ENCODE data around the gene DLG2. TPM values are rescaled to one million over a fixed set of nuclear protein-coding genes. Genes with fewer than 3 reads are reported as not detected.

The DLG2 gene
- total RNA-seq, 1 experiment from 2014 or later: 17.5 TPM

- Mint-ChIP-seq H3K27ac (no peak overlapping the region), H3K4me1 (peaks cover 15% of the 10 kb centered on the region), H3K36me3 (no peaks in the 10 kb centered on the region), H3K4me3 (no peak overlapping the region), H3K27me3 (ENCODE audit: low read depth) (no peaks in the 10 kb centered on the region), H3K9me3 (no peaks in the 10 kb centered on the region)
- ChIA-PET POLR2A (interaction anchor here (0.6 kb wide), 1 partner anchor 1001 kb away, joined by 3 read pairs; no protein-coding TSS in a partner anchor), CTCF (no interaction called here)
- TF ChIP-seq ZNF121 (CRISPR knock-in tag; IDR thresholded peaks at IDR 0.05) (no peak), NR1H2 (CRISPR knock-in tag; IDR thresholded peaks at IDR 0.05) (no peak), RORB (CRISPR knock-in tag; IDR thresholded peaks at IDR 0.05) (no peak), SMAD3 (CRISPR knock-in tag; IDR thresholded peaks at IDR 0.05; ENCODE audit: borderline replicate concordance) (no peak), TEAD4 (CRISPR knock-in tag; IDR thresholded peaks at IDR 0.05) (no peak), NR2C2 (CRISPR knock-in tag; IDR thresholded peaks at IDR 0.05) (no peak), AFF4 (CRISPR knock-in tag; IDR thresholded peaks at IDR 0.05; ENCODE audit: borderline replicate concordance) (no peak), SMAD4 (CRISPR knock-in tag; IDR thresholded peaks at IDR 0.05) (no peak), E2F1 (CRISPR knock-in tag; IDR thresholded peaks at IDR 0.05) (no peak), HMGA2 (CRISPR knock-in tag; IDR thresholded peaks at IDR 0.05) (no peak)
- TF ChIP-seq, protein P1, sequence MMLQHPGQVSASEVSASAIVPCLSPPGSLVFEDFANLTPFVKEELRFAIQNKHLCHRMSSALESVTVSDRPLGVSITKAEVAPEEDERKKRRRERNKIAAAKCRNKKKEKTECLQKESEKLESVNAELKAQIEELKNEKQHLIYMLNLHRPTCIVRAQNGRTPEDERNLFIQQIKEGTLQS (CRISPR knock-in tag; conservative IDR thresholded peaks at IDR 0.05): no peak
- TF ChIP-seq, protein P2, sequence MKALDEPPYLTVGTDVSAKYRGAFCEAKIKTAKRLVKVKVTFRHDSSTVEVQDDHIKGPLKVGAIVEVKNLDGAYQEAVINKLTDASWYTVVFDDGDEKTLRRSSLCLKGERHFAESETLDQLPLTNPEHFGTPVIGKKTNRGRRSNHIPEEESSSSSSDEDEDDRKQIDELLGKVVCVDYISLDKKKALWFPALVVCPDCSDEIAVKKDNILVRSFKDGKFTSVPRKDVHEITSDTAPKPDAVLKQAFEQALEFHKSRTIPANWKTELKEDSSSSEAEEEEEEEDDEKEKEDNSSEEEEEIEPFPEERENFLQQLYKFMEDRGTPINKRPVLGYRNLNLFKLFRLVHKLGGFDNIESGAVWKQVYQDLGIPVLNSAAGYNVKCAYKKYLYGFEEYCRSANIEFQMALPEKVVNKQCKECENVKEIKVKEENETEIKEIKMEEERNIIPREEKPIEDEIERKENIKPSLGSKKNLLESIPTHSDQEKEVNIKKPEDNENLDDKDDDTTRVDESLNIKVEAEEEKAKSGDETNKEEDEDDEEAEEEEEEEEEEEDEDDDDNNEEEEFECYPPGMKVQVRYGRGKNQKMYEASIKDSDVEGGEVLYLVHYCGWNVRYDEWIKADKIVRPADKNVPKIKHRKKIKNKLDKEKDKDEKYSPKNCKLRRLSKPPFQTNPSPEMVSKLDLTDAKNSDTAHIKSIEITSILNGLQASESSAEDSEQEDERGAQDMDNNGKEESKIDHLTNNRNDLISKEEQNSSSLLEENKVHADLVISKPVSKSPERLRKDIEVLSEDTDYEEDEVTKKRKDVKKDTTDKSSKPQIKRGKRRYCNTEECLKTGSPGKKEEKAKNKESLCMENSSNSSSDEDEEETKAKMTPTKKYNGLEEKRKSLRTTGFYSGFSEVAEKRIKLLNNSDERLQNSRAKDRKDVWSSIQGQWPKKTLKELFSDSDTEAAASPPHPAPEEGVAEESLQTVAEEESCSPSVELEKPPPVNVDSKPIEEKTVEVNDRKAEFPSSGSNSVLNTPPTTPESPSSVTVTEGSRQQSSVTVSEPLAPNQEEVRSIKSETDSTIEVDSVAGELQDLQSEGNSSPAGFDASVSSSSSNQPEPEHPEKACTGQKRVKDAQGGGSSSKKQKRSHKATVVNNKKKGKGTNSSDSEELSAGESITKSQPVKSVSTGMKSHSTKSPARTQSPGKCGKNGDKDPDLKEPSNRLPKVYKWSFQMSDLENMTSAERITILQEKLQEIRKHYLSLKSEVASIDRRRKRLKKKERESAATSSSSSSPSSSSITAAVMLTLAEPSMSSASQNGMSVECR (CRISPR knock-in tag; IDR thresholded peaks at IDR 0.05; ENCODE audit: borderline replicate concordance): no peak
- TF ChIP-seq, protein P3, sequence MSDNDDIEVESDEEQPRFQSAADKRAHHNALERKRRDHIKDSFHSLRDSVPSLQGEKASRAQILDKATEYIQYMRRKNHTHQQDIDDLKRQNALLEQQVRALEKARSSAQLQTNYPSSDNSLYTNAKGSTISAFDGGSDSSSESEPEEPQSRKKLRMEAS (CRISPR knock-in tag; IDR thresholded peaks at IDR 0.05): no peak
- TF ChIP-seq, protein P4, sequence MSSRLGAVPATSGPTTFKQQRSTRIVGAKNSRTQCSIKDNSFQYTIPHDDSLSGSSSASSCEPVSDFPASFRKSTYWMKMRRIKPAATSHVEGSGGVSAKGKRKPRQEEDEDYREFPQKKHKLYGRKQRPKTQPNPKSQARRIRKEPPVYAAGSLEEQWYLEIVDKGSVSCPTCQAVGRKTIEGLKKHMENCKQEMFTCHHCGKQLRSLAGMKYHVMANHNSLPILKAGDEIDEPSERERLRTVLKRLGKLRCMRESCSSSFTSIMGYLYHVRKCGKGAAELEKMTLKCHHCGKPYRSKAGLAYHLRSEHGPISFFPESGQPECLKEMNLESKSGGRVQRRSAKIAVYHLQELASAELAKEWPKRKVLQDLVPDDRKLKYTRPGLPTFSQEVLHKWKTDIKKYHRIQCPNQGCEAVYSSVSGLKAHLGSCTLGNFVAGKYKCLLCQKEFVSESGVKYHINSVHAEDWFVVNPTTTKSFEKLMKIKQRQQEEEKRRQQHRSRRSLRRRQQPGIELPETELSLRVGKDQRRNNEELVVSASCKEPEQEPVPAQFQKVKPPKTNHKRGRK (CRISPR knock-in tag; IDR thresholded peaks at IDR 0.05; ENCODE audit: borderline replicate concordance): no peak
- TF ChIP-seq, protein P5, sequence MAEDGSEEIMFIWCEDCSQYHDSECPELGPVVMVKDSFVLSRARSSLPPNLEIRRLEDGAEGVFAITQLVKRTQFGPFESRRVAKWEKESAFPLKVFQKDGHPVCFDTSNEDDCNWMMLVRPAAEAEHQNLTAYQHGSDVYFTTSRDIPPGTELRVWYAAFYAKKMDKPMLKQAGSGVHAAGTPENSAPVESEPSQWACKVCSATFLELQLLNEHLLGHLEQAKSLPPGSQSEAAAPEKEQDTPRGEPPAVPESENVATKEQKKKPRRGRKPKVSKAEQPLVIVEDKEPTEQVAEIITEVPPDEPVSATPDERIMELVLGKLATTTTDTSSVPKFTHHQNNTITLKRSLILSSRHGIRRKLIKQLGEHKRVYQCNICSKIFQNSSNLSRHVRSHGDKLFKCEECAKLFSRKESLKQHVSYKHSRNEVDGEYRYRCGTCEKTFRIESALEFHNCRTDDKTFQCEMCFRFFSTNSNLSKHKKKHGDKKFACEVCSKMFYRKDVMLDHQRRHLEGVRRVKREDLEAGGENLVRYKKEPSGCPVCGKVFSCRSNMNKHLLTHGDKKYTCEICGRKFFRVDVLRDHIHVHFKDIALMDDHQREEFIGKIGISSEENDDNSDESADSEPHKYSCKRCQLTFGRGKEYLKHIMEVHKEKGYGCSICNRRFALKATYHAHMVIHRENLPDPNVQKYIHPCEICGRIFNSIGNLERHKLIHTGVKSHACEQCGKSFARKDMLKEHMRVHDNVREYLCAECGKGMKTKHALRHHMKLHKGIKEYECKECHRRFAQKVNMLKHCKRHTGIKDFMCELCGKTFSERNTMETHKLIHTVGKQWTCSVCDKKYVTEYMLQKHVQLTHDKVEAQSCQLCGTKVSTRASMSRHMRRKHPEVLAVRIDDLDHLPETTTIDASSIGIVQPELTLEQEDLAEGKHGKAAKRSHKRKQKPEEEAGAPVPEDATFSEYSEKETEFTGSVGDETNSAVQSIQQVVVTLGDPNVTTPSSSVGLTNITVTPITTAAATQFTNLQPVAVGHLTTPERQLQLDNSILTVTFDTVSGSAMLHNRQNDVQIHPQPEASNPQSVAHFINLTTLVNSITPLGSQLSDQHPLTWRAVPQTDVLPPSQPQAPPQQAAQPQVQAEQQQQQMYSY (CRISPR knock-in tag; IDR thresholded peaks at IDR 0.05): no peak
- no peak for ATAC-seq
- DNase-seq (ENCODE audit: low spot score): no peak
Observed at GRCh38 chr11:83676056-83676601, 1951.0 kb downstream of the DLG2 start.

Measured in WTC11 (cell line).